ENCODE results near the gene SPG21. TPM values are rescaled to one million over a fixed set of nuclear protein-coding genes. Genes with fewer than 3 reads are reported as not detected.
A peak's percentile ranks its signal among the peaks of the same experiment; 100 is the strongest.

The SPG21 gene
- total and polyA plus RNA-seq, 7 donors, result 60.3 to 116 (median 95.7) TPM

DNA sequence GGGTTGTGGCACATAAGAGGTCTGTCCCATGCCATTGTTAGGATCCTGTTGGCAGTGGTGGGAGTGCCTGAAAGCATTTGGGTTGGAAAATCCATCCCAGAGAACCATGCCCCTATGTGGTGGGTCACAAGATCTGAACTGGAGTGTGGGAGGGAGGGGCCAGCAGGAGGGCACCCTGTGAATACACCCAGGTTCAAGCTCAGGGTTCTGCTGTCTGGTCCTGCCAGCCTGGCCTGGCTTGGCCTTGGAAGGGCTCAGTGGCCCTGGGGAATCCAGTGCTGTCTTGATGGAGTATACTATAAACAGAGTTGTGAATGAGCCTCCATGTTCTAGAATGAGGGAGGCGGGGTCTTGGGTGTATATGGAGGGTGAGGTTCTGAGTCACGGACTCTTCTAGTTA is 66.2 kb downstream of the SPG21 start:
- 91% methylated on average over 2 of the region's 2 CpGs for WGBS, 2 donors
- Histone ChIP-seq H3K4me3 (no peak overlapping the region), H3K36me3 (no peaks in the 10 kb centered on the region), H3K9me3 (no peaks in the 10 kb centered on the region), H3K27me3 (no peaks in the 10 kb centered on the region), H3K4me1 (peaks cover 0 to 6% (median 0%) of the 10 kb centered on the region in 4 donors), H3K27ac (no peak overlapping the region)
- DNase-seq, result no peak
- intact Hi-C loops (cut with DNase I), result no loop called here
- TF ChIP-seq POLR2AphosphoS5 (IDR thresholded peaks at IDR 0.05), result no peak
- TF ChIP-seq POLR2A (IDR thresholded peaks at IDR 0.05), result no peak
- no peak for TF ChIP-seq EP300 (IDR thresholded peaks at IDR 0.05)
- TF ChIP-seq CTCF (IDR thresholded peaks at IDR 0.05), result no peak

- intact Hi-C loops (cut with DNase I), result no loop called here
- TF ChIP-seq POLR2A (IDR thresholded peaks at IDR 0.05) (no peak), CTCF (IDR thresholded peaks at IDR 0.05) (no peak), EP300 (IDR thresholded peaks at IDR 0.05) (no peak), POLR2AphosphoS5 (IDR thresholded peaks at IDR 0.05) (no peak)
- no peaks in the 10 kb centered on the region for H3K9me3 ChIP-seq
- peak overlapping the region in 2 of 4 donors; percentile 27 to 31 for H3K27ac ChIP-seq
- DNase-seq, result no peak
- no peaks in the 10 kb centered on the region for H3K27me3 ChIP-seq
- WGBS, 2 donors, result 75 to 83% methylated on average over 6 of the region's 6 CpGs
- H3K4me3 ChIP-seq, result no peak overlapping the region
- no peaks in the 10 kb centered on the region for H3K36me3 ChIP-seq
- peaks cover 0 to 6% (median 0%) of the 10 kb centered on the region in 4 donors for H3K4me1 ChIP-seq
Observed at GRCh38 chr15:64921711-64922110, 68.0 kb downstream of the SPG21 start.

- TF ChIP-seq POLR2AphosphoS5 (IDR thresholded peaks at IDR 0.05) (no peak), EP300 (IDR thresholded peaks at IDR 0.05) (no peak), CTCF (IDR thresholded peaks at IDR 0.05) (no peak), POLR2A (IDR thresholded peaks at IDR 0.05) (no peak)
- intact Hi-C loops (cut with DNase I), result no loop called here
- no peak overlapping the region for H3K27ac ChIP-seq
Observed at GRCh38 chr15:64919721-64920120, 70.0 kb downstream of the SPG21 start.

GRCh38 chr15:64917211-64917610 is 72.5 kb downstream of the SPG21 start:
- H3K9me3 ChIP-seq, result no peaks in the 10 kb centered on the region
- no peak for TF ChIP-seq CTCF (IDR thresholded peaks at IDR 0.05)
- TF ChIP-seq POLR2AphosphoS5 (IDR thresholded peaks at IDR 0.05), result no peak
- no peak for TF ChIP-seq EP300 (IDR thresholded peaks at IDR 0.05)
- no peak for TF ChIP-seq POLR2A (IDR thresholded peaks at IDR 0.05)
- WGBS, 2 donors, result 88 to 90% methylated on average over 9 of the region's 9 CpGs
- DNase-seq, result no peak
- H3K27ac ChIP-seq, result no peak overlapping the region
- no peaks in the 10 kb centered on the region for H3K36me3 ChIP-seq
- no peak overlapping the region for H3K4me3 ChIP-seq
- no peaks in the 10 kb centered on the region for H3K27me3 ChIP-seq
- H3K4me1 ChIP-seq, result peaks cover 0 to 8% (median 3%) of the 10 kb centered on the region in 4 donors
- intact Hi-C loops (cut with DNase I), result no loop called here

More at GRCh38 chr15:64919721-64920120, 70.0 kb downstream of the SPG21 start:
- H3K36me3 ChIP-seq, result no peaks in the 10 kb centered on the region
- no peak for DNase-seq
- no peak overlapping the region for H3K4me3 ChIP-seq
- H3K4me1 ChIP-seq, result peaks cover 0 to 6% (median 0%) of the 10 kb centered on the region in 4 donors
- no peaks in the 10 kb centered on the region for H3K9me3 ChIP-seq
- no peaks in the 10 kb centered on the region for H3K27me3 ChIP-seq
- 92 to 94% methylated on average over 4 of the region's 4 CpGs for WGBS, 2 donors

DNA sequence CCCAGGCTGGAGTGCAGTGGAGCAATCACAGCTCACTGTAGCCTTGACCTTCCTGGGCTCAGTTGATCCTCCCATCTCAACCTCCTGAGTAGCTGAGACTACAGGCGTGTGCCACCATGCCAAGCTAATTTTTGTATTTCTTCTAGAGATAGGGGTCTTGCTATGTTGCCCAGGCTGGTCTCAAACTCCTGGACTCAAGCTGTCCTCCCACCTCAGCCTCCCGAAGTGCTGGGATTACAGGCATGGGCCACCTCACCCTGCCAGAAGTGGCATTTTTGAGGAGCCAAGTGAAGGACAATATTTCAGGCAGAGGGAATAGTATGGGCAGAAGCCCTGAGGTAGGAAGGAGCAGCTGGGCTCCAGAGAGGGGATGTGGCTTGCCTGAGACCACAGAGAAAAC is 73.3 kb downstream of the SPG21 start:
- intact Hi-C loops (cut with DNase I), result no loop called here
- H3K27ac ChIP-seq, result no peak overlapping the region
- no peaks in the 10 kb centered on the region for H3K27me3 ChIP-seq
- no peaks in the 10 kb centered on the region for H3K9me3 ChIP-seq
- no peak for DNase-seq
- WGBS, 2 donors, result 93 to 95% methylated on average over 2 of the region's 2 CpGs
- no peak overlapping the region for H3K4me3 ChIP-seq
- peaks cover 0 to 12% (median 7%) of the 10 kb centered on the region in 4 donors for H3K4me1 ChIP-seq
- no peak for TF ChIP-seq POLR2AphosphoS5 (IDR thresholded peaks at IDR 0.05)
- no peaks in the 10 kb centered on the region for H3K36me3 ChIP-seq

Measured in sigmoid colon (tissue), 7 donors.